ENCODE results near the gene AQP1. TPM values are rescaled to one million over a fixed set of nuclear protein-coding genes. Genes with fewer than 3 reads are reported as not detected.

The AQP1 gene
- polyA plus RNA-seq, 2 of the 4 experiments (the other 2 are of a cell fraction) = 0.49 to 0.58 TPM

DNA sequence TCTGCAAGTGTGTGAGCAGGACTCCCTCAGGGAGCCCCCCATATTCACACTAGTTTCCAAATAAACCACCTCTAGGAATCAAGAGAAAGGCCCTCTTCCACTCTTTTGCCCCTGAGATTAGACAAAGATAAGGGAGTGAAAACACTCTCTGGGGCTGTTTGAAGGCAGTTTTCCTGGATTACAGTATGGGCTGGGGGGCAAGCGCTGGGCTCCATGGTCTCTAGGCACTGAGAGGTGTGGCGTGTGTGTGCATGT, 1.0 kb downstream of the AQP1 start (continued):
- TF ChIP-seq, protein P1, sequence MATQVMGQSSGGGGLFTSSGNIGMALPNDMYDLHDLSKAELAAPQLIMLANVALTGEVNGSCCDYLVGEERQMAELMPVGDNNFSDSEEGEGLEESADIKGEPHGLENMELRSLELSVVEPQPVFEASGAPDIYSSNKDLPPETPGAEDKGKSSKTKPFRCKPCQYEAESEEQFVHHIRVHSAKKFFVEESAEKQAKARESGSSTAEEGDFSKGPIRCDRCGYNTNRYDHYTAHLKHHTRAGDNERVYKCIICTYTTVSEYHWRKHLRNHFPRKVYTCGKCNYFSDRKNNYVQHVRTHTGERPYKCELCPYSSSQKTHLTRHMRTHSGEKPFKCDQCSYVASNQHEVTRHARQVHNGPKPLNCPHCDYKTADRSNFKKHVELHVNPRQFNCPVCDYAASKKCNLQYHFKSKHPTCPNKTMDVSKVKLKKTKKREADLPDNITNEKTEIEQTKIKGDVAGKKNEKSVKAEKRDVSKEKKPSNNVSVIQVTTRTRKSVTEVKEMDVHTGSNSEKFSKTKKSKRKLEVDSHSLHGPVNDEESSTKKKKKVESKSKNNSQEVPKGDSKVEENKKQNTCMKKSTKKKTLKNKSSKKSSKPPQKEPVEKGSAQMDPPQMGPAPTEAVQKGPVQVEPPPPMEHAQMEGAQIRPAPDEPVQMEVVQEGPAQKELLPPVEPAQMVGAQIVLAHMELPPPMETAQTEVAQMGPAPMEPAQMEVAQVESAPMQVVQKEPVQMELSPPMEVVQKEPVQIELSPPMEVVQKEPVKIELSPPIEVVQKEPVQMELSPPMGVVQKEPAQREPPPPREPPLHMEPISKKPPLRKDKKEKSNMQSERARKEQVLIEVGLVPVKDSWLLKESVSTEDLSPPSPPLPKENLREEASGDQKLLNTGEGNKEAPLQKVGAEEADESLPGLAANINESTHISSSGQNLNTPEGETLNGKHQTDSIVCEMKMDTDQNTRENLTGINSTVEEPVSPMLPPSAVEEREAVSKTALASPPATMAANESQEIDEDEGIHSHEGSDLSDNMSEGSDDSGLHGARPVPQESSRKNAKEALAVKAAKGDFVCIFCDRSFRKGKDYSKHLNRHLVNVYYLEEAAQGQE (IDR thresholded peaks at IDR 0.05) = no peak
- TF ChIP-seq SMC3 (IDR thresholded peaks at IDR 0.05) (no peak), CHD2 (IDR thresholded peaks at IDR 0.05; ENCODE audit: low read length, partially characterized antibody) (no peak), MAZ (IDR thresholded peaks at IDR 0.05; ENCODE audit: borderline replicate concordance, low read depth, low read length) (no peak), SREBF2 (IDR thresholded peaks at IDR 0.05) (no peak)
- TF ChIP-seq, protein P2, sequence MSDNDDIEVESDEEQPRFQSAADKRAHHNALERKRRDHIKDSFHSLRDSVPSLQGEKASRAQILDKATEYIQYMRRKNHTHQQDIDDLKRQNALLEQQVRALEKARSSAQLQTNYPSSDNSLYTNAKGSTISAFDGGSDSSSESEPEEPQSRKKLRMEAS (IDR thresholded peaks at IDR 0.05) = no peak

DNA sequence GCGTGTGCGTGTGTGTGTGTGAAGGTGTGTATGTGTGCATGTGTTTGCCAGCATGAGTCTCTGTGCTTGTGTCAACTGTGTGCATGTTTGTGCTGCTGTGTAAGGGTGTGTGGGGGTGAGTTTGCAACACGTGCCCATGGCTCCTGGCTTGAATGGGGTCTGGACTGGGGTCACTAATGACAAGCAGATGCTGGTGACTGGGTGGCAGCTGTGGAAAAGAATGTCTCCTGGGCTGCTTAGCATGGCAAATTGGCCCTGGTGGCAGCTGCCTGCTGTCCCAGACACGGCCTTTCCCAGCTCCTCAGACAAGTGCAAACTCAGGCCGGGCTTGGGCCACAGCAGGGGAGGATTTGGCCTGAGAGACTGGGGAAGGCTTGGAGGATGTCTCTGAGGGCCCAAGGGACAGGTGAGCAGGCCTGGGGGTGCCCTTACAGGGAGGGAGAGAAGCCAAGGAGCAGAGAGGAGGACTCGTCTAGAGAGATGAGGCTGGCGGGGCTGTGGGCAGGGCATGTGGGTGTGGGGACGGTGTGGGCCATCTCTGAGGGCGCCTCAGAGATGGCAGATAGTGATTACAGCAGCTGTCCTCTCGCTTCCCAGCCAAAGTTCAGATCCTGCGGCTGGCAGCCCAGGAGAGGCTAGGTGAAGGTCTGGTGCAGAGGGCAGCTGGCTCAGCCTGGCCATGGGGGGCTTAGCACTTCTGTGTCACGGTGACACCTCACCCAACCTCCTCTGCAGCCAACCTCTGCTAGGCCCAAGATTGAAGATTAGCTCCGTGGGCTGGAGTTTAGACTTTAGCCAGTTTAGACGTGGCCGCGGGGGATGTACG, 1.5 kb downstream of the AQP1 start:
- WGBS (ENCODE audit: missing lambda C conversion rate) = 82% methylated on average over 17 of the region's 17 CpGs
- FAIRE-seq (no peak), DNase-seq (ENCODE audit: low read depth in 1 of 2, low spot score in 1 of 2) (no peak), ATAC-seq (no peak)
- no peak overlapping the region for H3K27ac ChIP-seq
- CTCF ChIA-PET = interaction anchor here (0.7 to 1.7 kb wide), 5 partner anchors 22 to 209 kb away, joined by 3 to 6 read pairs (median 3); no protein-coding TSS in a partner anchor
- H3K4me3 ChIP-seq = no peak overlapping the region
- peaks cover 9% of the 10 kb centered on the region; the same call in 2 of the 3 replicates for H3K4me1 ChIP-seq
- TF ChIP-seq HDAC2 (IDR thresholded peaks at IDR 0.05) = no peak
- no peak for TF ChIP-seq TFCP2L1 (CRISPR knock-in tag; IDR thresholded peaks at IDR 0.05)
- TF ChIP-seq RCOR1 (IDR thresholded peaks at IDR 0.05; ENCODE audit: low read depth, low read length) = no peak
- TF ChIP-seq, protein P3, sequence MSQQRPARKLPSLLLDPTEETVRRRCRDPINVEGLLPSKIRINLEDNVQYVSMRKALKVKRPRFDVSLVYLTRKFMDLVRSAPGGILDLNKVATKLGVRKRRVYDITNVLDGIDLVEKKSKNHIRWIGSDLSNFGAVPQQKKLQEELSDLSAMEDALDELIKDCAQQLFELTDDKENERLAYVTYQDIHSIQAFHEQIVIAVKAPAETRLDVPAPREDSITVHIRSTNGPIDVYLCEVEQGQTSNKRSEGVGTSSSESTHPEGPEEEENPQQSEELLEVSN (IDR thresholded peaks at IDR 0.05; ENCODE audit: borderline replicate concordance, low read depth) = no peak
- no peak for TF ChIP-seq POLR2AphosphoS2 (conservative IDR thresholded peaks at IDR 0.05; ENCODE audit: low read length)
- TF ChIP-seq RFX5 (IDR thresholded peaks at IDR 0.05) = no peak
- TF ChIP-seq JUNB (IDR thresholded peaks at IDR 0.05) = no peak
- TF ChIP-seq ZFP36 (IDR thresholded peaks at IDR 0.05; ENCODE audit: borderline replicate concordance, partially characterized antibody) = no peak
- no peak for TF ChIP-seq CHD4 (IDR thresholded peaks at IDR 0.05; ENCODE audit: borderline replicate concordance)
- no peak for TF ChIP-seq CEBPB (IDR thresholded peaks at IDR 0.05)
- TF ChIP-seq SREBF2 (IDR thresholded peaks at IDR 0.05) = no peak
- TF ChIP-seq MAFK (IDR thresholded peaks at IDR 0.05; ENCODE audit: partially characterized antibody) = no peak
- H3K9me3 ChIP-seq = no peaks in the 10 kb centered on the region
- H3K4me2 ChIP-seq = no peak overlapping the region
- POLR2A ChIA-PET = no interaction called here

DNA sequence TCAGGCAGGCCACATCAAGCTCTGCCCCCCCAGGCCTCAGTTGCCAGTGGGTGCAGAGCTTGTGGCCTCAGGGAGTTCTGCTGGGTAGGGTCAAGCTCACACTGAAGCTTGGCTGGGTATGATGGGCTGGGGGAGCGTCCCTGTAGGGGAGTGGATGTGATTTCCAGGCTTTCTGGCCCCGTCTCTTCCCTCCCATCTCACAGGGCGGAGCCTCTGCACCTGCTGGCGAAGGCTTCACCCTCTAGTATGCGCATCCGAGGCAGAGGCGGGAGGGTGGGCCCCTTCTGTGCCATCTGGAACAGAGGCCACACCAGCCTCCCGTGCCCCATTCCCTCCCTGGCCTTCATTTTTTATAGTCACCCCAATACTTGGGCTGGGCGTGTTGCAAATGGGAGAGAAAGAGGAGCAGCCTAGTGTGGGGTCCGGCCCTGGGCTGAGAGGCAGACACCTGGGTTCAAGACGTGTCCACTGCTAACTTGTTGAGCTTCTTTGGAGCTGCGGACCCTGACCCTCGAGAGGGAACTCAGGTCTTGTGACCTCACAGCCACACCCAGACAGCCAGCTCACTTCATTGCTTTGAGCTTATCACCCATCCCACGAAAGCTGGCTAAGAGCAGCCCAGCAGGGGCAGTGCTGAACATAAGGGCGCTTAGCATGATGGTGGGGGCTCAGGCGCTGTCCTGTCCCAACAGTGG, 2.3 kb downstream of the AQP1 start:
- H3K27ac ChIP-seq = no peak overlapping the region
- no peak overlapping the region for H3K4me3 ChIP-seq
- H3K9me3 ChIP-seq = no peaks in the 10 kb centered on the region
- H3K4me1 ChIP-seq = peaks cover 9% of the 10 kb centered on the region; the same call in 2 of the 3 replicates
- no peak for DNase-seq (ENCODE audit: low read depth in 1 of 2, low spot score in 1 of 2)
- ATAC-seq = no peak
- no peak overlapping the region; the same call in 2 of the 3 replicates for H3K4me2 ChIP-seq
- ChIA-PET POLR2A (no interaction called here), CTCF (interaction anchor here (0.7 to 1.7 kb wide), 4 partner anchors 21 to 209 kb away, joined by 3 to 6 read pairs (median 3); no protein-coding TSS in a partner anchor)
- WGBS (ENCODE audit: missing lambda C conversion rate) = 78% methylated on average over 14 of the region's 16 CpGs
- no peak for FAIRE-seq
- TF ChIP-seq, protein P4, sequence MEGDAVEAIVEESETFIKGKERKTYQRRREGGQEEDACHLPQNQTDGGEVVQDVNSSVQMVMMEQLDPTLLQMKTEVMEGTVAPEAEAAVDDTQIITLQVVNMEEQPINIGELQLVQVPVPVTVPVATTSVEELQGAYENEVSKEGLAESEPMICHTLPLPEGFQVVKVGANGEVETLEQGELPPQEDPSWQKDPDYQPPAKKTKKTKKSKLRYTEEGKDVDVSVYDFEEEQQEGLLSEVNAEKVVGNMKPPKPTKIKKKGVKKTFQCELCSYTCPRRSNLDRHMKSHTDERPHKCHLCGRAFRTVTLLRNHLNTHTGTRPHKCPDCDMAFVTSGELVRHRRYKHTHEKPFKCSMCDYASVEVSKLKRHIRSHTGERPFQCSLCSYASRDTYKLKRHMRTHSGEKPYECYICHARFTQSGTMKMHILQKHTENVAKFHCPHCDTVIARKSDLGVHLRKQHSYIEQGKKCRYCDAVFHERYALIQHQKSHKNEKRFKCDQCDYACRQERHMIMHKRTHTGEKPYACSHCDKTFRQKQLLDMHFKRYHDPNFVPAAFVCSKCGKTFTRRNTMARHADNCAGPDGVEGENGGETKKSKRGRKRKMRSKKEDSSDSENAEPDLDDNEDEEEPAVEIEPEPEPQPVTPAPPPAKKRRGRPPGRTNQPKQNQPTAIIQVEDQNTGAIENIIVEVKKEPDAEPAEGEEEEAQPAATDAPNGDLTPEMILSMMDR (IDR thresholded peaks at IDR 0.05) = no peak
- TF ChIP-seq, protein P5, sequence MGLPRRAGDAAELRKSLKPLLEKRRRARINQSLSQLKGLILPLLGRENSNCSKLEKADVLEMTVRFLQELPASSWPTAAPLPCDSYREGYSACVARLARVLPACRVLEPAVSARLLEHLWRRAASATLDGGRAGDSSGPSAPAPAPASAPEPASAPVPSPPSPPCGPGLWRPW (IDR thresholded peaks at IDR 0.05) = no peak
- TF ChIP-seq, protein P2 (IDR thresholded peaks at IDR 0.05) = no peak
- TF ChIP-seq, protein P3 (IDR thresholded peaks at IDR 0.05; ENCODE audit: borderline replicate concordance, low read depth) = no peak

Data from A549 (cell line).